CD4-positive, alpha-beta T cell treated with Interleukin-4 for 1 hour (primary cell): Measurements from ENCODE around the gene CHEK1.
"Not testable (repeated sequence)": the region's sequence is repeated elsewhere in the genome, so short reads cannot be mapped to it uniquely, and the experiment has no call there.

Experiments
- DNase-seq, 2 donors: peaks; one replicate each; pipeline ENCODE4 v3.0.0-alpha.2; 2020 to 2022

Gene CHEK1

GRCh38 chr11:125624756-125625213 is at the start of gene CHEK1:
Gene CHEK1, plus strand, starts transcription at chr11:125625163. Its CDS starts 1,606 bp downstream, at chr11:125626769.
- DNase-seq: no peak

DNA sequence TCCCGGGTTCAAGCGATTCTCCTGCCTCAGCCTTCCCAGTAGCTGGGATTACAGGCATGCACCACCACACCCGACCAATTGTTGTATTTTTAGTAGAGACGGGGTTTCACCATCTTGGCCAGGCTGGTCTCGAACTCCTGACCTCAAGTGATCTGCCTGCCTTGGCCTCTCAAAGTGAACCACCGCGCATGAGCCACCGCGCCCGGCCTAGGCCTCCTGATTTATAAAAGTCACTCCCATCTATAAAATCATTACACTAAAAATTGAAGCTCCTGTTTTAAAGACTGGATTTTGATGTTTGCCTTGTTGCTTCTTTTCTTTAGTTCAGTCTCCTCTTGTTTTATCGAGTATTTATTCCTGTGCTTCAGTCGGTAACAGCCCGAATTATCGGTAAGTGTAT is 47.8 kb upstream of the CHEK1 start:
- DNase-seq: not testable (repeated sequence)

- DNase-seq: no peak
Measured at GRCh38 chr11:125578783-125579182, 46.2 kb upstream of the CHEK1 start.

DNA sequence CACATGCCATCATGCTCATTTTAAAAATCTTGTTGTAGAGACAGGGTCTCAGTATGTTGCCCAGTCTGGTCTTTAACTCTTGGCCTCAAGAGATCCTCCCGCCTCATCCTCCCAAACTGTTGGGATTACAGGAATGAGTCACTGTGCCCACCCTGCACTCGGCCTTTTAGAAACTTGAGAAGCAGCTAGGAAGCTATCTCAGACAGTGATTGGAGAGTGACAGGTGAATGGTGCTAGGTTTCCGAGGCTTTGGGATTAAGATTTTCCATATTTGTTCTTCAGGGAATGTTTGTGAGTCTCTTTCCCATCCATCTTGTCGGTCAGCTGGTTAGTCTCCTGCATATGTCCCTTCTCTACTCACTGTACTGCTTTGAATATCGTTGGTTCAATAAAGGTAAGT is 45.2 kb upstream of the CHEK1 start:
- DNase-seq: no peak

- no peak for DNase-seq
Measured at GRCh38 chr11:125583496-125583895, 41.5 kb upstream of the CHEK1 start.

DNA sequence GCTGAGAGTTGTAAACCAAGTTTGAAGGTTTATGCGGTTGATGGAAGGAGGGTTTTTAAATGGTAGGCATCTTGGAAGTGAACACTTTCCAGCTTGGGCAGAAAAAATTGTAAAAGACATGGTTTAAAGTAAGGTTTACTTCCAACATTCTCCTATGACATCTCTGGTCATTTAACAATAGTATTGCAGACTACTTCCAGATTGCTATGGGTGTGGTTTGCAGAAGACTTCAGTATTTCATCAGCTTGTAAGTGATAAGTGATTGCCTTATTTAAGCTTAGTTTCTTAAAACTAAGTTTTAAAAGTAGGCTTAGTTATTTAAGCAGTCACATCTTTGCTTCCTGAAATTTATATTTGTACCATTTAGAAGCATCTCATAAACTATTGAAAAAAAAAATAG is 39.5 kb upstream of the CHEK1 start:
- DNase-seq: no peak

- no peak for DNase-seq
Measured at GRCh38 chr11:125586623-125587022, 38.3 kb upstream of the CHEK1 start.

DNA sequence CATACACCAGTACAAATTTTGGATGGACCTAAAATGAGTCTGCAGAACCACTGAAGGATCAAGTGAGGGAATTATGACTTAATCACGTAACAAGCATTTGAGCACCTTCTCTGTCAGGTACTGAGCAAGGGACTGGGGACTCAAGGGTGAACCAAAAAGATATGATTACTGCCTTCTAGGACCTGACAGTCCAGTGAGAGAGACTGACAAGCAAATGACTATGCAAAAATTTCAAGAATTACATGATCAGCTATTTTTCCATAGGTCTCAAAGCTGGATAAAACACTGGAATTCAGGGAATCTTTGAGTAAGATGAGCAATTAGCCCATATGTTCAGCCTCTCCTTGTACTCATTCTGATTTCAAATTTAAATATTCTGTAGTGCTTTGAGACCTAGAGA is 37.5 kb upstream of the CHEK1 start:
- DNase-seq: no peak

DNA sequence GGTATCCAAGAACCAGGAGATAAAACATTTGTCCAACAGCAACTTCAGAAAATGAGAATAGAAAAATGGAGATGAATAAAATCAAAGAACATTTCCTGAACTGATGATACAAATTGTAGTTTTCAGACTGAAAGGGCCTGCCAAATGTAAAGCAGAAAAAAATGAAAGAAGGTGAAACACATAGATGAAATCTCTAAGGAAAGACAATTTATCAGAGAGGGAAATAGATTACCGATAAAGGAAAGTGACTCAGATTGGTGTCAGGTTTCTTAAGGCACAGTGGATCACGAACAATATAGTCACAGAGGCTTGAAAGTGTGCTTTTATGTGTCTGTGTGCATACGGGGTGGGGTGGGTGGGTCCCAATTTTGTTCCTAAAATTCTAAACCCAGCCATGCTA is 36.5 kb upstream of the CHEK1 start:
- DNase-seq: no peak

DNA sequence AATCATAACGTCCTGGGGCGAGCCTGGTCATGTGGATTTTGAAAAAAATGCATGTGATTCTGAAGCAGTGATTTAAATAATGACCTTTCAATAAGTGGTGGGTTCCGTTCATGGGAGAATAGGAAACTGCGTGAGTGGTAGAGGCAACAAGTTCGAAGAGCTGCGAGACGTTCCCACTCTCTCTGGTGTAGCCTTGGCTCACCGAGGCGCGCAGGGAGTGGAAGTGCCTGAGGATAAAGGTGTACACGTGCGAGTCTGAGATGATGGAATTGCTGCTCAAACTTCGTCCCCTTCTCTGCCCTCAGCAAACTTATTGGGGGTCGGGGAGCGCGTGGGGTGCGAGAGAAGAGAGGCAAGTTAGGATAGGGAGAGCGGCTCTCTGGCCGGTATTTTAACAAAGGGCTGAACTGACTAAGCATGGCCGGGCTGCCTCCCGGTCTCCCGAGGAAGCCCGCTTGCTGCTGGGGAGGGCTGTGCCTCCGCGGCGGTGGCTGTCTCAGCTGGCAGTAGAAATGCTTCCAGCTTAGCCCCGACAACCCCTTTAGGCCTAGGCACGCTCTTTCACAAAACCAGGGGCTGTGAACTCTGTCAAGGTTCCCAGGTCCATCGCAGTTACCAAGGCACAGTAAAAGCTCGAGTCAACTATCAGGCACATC is 33.2 kb upstream of the CHEK1 start:
- DNase-seq: peak; percentile 30 to 36

DNA sequence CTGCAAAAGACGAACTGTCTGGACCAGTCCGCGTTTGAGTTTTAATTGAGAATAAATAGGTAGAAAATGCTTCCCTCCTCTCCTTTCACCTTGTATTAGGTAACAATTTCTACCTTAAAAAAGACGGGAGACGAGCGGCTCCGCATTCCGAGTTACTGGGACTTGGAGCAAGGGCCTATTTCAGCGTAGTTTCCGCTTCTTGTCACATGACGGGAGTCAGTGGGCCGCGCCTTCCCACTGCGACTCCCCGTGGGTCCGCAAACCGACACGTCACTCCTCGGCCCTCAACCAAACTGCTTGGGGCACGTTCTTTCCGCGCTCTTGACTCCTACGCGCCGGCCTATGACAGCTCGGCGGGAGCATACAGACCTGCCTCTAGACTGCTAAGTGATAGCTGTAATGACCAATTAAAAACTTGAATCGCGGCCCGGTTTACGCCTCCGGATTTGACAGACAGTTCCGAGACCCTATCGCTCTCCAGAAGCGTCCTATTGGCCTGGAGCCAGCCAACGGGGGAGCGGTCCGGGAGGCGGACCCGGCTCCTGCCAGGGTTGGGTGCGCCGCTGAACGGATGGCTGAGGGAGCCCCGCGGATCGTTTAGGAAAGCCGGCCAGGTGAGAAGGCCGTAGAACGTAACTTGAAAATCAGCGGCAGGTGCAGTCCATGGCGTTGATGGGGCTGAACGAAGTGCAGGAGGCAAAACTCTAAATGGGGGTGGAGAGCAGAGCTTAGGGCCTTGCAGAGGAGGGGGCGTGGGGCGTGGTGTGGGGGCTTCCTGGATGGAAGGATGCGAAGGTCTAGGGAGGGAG is 32.5 kb upstream of the CHEK1 start, which contains the start of gene STT3A:
TSS of gene STT3A (plus strand) at position 548 of the 809 bp plus-strand sequence. CDS start 3,064 bp downstream, outside the sequence.
- DNase-seq: peak; percentile 99 to 100

DNA sequence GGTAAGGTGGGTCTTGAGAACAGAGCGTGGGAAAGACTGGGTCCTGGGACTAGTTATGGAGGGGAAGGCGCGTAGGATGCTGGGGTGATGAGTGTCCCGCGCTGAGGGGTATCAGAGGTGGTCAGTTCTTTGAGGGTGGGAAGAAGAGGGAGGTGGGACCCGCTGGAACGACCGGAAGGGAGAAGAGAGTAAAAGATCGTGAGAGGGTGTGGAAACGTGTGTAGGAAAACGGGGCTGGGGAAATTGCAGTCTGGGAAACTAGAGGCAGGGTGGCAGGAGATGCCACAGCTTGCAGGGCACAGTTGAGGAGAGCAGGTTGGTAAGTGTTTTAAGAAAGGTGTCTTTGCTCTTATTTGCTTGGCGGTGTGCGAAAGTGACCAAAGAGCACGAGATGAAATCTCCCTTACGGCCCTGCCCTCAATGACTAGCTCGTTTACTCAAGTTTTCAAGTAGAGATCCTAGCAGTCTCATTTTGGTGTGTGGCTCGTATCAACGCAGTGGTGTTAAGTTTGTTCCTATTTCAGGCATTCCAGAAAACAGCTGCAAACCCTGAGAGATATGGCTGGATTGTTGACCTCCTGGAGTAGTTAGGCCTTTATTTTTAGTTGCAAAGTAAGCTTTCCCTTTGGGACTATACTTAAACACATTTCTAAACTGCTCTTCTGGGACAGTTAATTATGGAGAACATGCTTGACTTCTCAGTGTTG is 31.7 kb upstream of the CHEK1 start:
- peak in 1 of 2 donors; percentile 3 for DNase-seq

GRCh38 chr11:125594958-125595357 is 30.0 kb upstream of the CHEK1 start:
- DNase-seq: no peak

GRCh38 chr11:125600663-125601062 is 24.3 kb upstream of the CHEK1 start:
- no peak for DNase-seq

- no peak for DNase-seq
Measured at GRCh38 chr11:125603207-125603606, 21.8 kb upstream of the CHEK1 start.

GRCh38 chr11:125605417-125605816 is 19.5 kb upstream of the CHEK1 start:
- DNase-seq: no peak

GRCh38 chr11:125609545-125609944 is 15.4 kb upstream of the CHEK1 start:
- DNase-seq: no peak

GRCh38 chr11:125618383-125618782 is 6.6 kb upstream of the CHEK1 start:
- DNase-seq: no peak

GRCh38 chr11:125621995-125622394 is 3.0 kb upstream of the CHEK1 start:
- DNase-seq: no peak

DNA sequence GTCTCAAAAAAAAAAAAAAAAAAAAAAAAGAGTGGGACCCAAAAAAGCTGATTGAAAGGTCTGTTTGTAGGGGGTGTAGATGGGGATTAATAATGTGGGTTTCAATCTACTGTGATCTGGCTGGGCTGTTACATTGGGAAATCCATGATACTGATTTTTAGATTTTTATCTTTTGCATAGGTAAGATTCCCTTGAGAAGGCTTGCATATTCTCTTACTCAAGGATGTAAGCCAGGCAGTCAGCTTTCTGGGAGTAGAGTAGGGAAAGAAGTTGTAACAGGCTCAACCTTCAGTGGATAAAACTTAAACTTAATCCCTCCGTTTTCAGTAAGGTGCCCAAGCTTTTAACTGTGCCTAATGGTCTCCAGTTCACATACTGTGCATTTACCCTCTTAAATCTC is 1.9 kb upstream of the CHEK1 start:
- DNase-seq: no peak

DNA sequence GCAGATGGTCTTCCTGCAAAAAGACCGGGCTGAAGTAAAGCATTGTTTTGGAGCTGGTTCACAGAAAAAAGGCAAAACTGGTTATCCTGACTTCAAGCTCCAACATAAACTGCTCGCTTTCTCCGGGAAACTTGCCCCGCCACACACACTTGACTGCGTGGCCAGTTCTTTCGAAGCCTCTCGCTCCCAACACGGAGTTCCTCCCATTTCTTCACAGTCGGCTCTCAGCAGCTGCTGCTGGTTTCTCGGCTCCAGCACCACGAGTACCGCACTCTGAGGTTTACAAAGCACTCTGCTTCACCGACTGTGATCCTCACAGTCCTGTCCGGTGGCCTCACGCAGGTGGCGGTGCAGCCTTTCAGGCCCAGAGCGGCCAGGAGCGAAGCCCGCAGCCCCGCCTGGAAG is 264 bp downstream of the CHEK1 start:
- no peak for DNase-seq

- peak; percentile 82 to 88 for DNase-seq
Measured at GRCh38 chr11:125625630-125626287, 796 bp downstream of the CHEK1 start.
